KOPT-K1 (cell line): ENCODE measurements around the gene ARIH1.
"Not testable (repeated sequence)": the region's sequence is repeated elsewhere in the genome, so short reads cannot be mapped to it uniquely, and the experiment has no call there.

Experiments used
- H3K27ac ChIP-seq: fragments of 200-600 bp; sonication (generic); 2 replicates; pipeline ENCODE4 v1.5.1; 2016; ENCODE audit warnings: antibody characterized with exemption, mild to moderate bottlenecking, low read depth, low read length; ENCODE audit not compliant: poor library complexity, severe bottlenecking
- H3K36me3 ChIP-seq: fragments of 200-600 bp; sonication (generic); 2 replicates; pipeline ENCODE4 v1.5.1; 2017; ENCODE audit warnings: antibody characterized with exemption, mild to moderate bottlenecking, low read length, moderate library complexity; ENCODE audit not compliant: insufficient read depth
- H3K9me3 ChIP-seq: fragments of 200-600 bp; sonication (generic); 2 replicates; pipeline ENCODE4 v1.5.1; 2017; ENCODE audit warnings: antibody characterized with exemption, low read length, mild to moderate bottlenecking; ENCODE audit not compliant: insufficient read depth, poor library complexity, severe bottlenecking

The ARIH1 gene

GRCh38 chr15:72628249-72629067, 154.3 kb downstream of the ARIH1 start:
- not testable (repeated sequence) for H3K36me3 ChIP-seq, H3K27ac ChIP-seq, H3K9me3 ChIP-seq

GRCh38 chr15:72629068-72629570, 155.0 kb downstream of the ARIH1 start:
- H3K36me3 ChIP-seq, H3K9me3 ChIP-seq: not testable (repeated sequence)

GRCh38 chr15:72636519-72637282, 162.6 kb downstream of the ARIH1 start:
- H3K36me3 ChIP-seq = not testable (repeated sequence)

More at GRCh38 chr15:72629068-72629570, 155.0 kb downstream of the ARIH1 start:
- H3K27ac ChIP-seq = not testable (repeated sequence)

GRCh38 chr15:72639759-72640483, 165.8 kb downstream of the ARIH1 start:
- not testable (repeated sequence) for H3K36me3 ChIP-seq, H3K27ac ChIP-seq, H3K9me3 ChIP-seq

More at GRCh38 chr15:72636519-72637282, 162.6 kb downstream of the ARIH1 start:
- not testable (repeated sequence) for H3K27ac ChIP-seq, H3K9me3 ChIP-seq

GRCh38 chr15:72642271-72642670, 168.1 kb downstream of the ARIH1 start:
- H3K27ac ChIP-seq, H3K36me3 ChIP-seq, H3K9me3 ChIP-seq: not testable (repeated sequence)

GRCh38 chr15:72648631-72649253, 174.6 kb downstream of the ARIH1 start:
- H3K36me3 ChIP-seq, H3K9me3 ChIP-seq, H3K27ac ChIP-seq: not testable (repeated sequence)
